Embryonic facial prominence (tissue), 1 donor: ENCODE data around the gene SWT1.
"Not testable (repeated sequence)": the region's sequence is repeated elsewhere in the genome, so short reads cannot be mapped to it uniquely, and the experiment has no call there.

Experiments
- DNase-seq: peaks from one replicate; pipeline ENCODE4 v3.0.0-alpha.2; 2016; ENCODE audit errors: extremely low spot score

Gene SWT1

GRCh38 chr1:185249563-185249962 lies 92.6 kb downstream of the SWT1 start:
- DNase-seq, result no peak

- no peak for DNase-seq
Measured at GRCh38 chr1:185250063-185250462, 93.1 kb downstream of the SWT1 start.

DNA sequence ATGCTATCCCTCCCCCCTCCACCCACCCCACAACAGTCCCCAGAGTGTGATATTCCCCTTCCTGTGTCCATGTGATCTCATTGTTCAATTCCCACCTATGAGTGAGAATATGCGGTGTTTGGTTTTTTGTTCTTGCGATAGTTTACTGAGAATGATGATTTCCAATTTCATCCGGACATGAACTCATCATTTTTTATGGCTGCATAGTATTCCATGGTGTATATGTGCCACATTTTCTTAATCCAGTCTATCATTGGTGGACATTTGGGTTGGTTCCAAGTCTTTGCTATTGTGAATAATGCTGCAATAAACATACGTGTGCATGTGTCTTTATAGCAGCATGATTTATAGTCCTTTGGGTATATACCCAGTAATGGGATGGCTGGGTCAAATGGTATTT lies 95.0 kb downstream of the SWT1 start:
- not testable (repeated sequence) for DNase-seq

- not testable (repeated sequence) for DNase-seq
Measured at GRCh38 chr1:185252404-185252803, 95.4 kb downstream of the SWT1 start.

DNA sequence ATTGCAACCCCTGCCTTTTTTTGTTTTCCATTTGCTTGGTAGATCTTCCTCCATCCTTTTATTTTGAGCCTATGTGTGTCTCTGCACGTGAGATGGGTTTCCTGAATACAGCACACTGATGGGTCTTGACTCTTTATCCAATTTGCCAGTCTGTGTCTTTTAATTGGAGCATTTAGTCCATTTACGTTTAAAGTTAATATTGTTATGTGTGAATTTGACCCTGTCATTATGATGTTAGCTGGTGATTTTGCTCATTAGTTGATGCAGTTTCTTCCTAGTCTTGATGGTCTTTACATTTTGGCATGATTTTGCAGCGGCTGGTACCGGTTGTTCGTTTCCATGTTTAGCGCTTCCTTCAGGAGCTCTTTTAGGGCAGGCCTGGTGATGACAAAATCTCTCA lies 98.6 kb downstream of the SWT1 start:
- not testable (repeated sequence) for DNase-seq

DNA sequence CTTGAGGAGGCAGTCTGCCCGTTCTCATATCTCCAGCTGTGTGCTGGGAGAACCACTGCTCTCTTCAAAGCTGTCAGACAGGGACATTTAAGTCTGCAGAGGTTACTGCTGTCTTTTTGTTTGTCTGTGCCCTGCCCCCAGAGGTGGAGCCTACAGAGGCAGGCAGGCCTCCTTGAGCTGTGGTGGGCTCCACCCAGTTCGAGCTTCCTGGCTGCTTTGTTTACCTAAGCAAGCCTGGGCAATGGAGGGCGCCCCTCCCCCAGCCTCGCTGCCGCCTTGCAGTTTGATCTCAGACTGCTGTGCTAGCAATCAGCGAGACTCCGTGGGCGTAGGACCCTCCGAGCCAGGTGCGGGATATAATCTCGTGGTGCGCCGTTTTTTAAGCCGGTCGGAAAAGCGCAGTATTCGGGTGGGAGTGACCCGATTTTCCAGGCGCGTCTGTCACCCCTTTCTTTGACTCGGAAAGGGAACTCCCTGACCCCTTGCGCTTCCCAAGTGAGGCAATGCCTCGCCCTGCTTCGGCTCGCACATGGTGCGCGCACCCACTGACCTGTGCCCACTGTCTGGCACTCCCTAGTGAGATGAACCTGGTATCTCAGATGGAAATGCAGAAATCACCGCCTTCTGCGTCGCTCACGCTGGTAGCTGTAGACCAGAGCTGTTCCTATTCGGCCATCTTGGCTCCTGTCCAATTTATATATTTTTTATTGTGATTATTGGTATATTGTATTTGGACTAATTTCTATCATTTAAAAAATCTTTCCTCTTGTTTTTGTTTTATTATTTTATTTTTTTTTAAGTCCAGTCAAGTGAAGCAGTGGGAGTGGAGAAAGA lies 100.4 kb downstream of the SWT1 start:
- not testable (repeated sequence) for DNase-seq

DNA sequence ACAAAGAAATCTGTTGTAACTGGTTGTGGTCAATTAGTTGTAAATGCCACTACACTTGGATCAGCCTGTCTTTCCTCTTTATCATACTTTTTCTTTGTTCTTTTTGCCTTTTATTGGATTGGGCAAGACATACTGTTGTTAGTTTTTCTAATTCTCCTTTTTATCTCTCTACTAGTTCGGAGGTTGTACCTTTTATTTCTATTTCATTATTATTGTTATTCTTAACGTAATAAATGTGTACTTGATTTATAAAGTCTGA lies 100.9 kb downstream of the SWT1 start:
- DNase-seq, result no peak

DNA sequence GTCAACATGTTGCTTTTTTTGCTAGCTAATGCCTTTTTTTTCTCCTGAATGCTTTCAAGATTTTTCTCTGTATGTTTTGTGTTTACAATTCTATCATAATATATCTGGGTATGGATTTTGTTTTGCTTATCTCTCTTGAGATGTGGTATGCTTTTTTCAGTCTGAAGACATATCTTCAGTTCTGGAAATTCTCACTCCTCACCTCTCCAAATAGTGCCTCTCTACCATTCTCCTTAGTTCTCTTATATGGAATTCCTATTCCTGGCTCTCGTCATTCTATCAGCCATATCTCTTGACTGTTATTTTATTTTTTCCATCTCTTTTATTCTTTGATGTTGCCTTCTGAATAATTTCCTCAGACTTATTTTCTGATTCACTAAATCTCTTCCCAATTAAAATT lies 101.7 kb downstream of the SWT1 start:
- no peak for DNase-seq

GRCh38 chr1:185260611-185261010 lies 103.6 kb downstream of the SWT1 start:
- no peak for DNase-seq

- DNase-seq, result no peak
Measured at GRCh38 chr1:185262151-185262550, 105.2 kb downstream of the SWT1 start.

- DNase-seq, result no peak
Measured at GRCh38 chr1:185263292-185263691, 106.3 kb downstream of the SWT1 start.

DNA sequence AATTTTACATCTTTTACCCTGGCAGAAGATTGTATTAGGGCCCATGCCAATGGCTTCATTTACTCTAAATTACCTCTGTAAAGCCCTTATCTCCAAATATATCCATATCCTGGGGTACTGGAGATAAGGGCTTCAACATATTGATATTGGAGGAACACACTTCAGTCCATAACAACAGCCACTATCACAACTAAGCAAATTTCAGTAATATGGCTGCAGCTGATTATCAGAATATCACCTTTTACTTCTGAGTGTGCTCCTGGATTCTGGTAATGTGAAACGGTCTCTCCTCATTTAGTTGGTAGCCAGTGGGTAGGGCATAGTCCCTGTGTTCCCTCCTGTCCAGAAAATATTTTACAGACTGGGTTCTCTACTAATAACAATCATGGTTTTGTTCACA lies 106.8 kb downstream of the SWT1 start:
- DNase-seq, result no peak

DNA sequence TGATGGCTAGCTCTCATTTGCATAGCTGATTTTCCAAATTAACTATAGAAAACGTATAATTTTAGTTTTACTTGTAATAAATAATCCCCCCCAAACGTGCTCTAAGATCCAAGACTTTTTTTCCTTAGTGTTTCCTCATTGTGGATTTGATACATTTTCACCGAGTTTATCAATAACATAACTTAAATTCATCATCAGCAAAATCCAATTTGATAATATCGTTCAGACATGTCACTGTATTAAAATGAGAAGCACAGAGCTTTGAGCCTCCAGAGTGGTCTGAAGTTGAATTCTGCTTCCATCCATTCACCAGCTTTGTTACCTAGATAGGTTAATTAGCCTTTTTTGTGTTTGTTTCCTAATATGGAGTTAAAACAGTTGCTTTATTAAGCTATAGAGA lies 108.3 kb downstream of the SWT1 start:
- DNase-seq, result no peak

DNA sequence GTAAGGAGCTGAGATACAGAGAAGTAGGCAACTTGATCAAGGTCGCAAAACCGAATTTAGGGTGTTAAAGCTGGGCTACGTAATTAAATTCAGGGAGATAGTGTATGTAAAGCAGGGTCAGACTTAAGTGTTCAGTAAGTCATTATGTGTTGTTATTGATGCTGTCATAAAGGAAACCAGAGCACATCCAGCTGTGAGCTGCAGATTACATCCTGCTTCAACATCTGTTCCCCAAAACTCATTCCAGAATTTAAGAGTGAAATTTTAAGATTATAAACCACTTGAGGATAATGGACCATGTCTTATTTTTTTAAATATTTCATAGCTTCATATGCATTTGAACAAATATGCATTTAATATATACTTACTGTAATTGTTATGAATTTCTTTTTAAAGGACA lies 110.3 kb downstream of the SWT1 start:
- DNase-seq, result no peak

GRCh38 chr1:185267701-185268100 lies 110.7 kb downstream of the SWT1 start:
- DNase-seq, result no peak

- no peak for DNase-seq
Measured at GRCh38 chr1:185268352-185268751, 111.4 kb downstream of the SWT1 start.

DNA sequence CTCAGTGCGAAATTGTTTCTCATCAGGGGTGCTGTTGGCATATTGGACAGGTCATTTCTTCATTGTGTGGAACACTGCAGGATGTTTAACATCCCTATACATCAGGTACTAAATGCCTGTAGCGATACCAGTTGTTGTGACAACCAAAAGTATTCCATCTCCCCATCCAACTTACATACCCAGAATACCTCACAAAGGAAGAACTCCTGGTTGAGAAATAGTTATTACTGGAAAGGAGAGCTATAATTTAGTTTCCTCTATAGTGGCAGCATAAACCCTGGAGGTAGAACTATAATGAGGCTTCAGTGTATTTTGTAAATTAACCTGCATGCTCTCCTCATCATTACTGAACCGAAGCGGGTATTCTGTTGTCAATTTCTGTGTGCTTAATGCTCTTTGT lies 115.0 kb downstream of the SWT1 start:
- no peak for DNase-seq

GRCh38 chr1:185279571-185279970 lies 122.6 kb downstream of the SWT1 start:
- no peak for DNase-seq

GRCh38 chr1:185280589-185280988 lies 123.6 kb downstream of the SWT1 start:
- DNase-seq, result no peak

GRCh38 chr1:185281245-185281644 lies 124.3 kb downstream of the SWT1 start:
- no peak for DNase-seq

- DNase-seq, result no peak
Measured at GRCh38 chr1:185284116-185284515, 127.1 kb downstream of the SWT1 start.

DNA sequence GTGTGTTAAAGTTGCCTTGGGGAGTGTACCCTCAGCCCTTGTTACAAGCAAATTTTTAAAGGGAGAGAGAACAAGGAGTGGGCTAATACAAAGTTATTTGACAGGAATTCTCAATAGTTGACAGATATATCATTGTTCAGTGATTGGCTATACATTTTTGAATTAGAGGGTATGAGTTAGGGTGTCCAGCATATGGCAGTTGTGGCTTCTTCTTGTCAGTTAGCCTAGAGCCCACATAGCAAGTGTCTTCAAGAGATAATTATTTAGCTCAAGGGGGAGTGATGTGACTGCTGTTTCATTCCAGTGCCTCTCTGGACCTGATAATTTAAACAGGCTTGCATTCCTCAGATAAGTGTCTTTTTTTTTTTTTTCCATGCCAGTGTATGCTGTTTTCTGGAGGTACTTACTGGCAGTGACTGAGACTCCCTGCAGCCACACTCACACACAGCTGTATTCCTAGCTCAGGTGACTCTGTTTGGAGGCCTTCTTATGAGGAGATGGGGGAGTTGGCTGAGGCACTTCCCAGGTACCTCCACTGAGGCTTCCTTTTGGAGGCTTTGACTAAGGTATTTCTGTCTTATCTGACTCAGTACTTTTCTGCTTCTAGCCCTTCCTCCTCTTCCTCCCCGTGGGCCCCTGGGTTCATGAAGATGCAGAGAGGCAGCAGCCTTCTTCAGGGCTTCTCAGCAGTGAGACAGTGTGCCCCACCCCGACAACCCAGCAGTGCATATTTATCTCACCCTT lies 127.7 kb downstream of the SWT1 start:
- DNase-seq, result no peak

DNA sequence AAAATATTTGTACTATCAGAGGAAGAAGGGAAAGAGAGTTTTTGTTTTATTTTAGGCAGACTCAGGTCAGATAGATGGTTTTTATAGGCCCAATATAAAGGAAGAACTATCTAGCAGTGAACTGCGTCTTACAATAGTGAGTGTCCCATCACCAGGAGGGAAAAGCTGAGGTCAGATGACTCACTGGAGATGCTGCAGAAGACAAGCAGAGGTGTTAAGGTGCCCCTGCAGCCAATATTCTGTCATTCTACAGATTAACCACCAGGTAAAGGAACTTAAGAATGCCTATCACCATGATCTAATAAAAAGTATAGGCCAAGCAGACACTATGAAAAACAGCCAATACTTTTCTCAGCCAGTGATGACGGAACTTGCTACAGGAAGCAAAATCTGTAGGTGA lies 130.5 kb downstream of the SWT1 start:
- DNase-seq, result no peak

GRCh38 chr1:185288435-185288834 lies 131.5 kb downstream of the SWT1 start:
- no peak for DNase-seq
